Measurements from ENCODE around the gene EFS. TPM values are rescaled to one million over a fixed set of nuclear protein-coding genes. Genes with fewer than 3 reads are reported as not detected.
"Not testable (repeated sequence)": the region's sequence is repeated elsewhere in the genome, so short reads cannot be mapped to it uniquely, and the experiment has no call there.

Gene EFS
- total RNA-seq, 4 donors from 2014 or later = 10.1 to 21.4 (median 12.8) TPM

GRCh38 chr14:23386999-23387398 is 22.0 kb upstream of the EFS start:
- Histone ChIP-seq H3K4me1 (no peaks in the 10 kb centered on the region), H3K27ac (replicated peaks in 1 of 4) (no peak overlapping the region), H3K27me3 (no peaks in the 10 kb centered on the region), H3K36me3 (peaks cover 0 to 96% (median 0%) of the 10 kb centered on the region in 4 donors), H3K9me3 (no peaks in the 10 kb centered on the region), H3K4me3 (no peak overlapping the region)
- intact Hi-C loops (cut with DNase I) = no loop called here
- 88% methylated on average over 1 of the region's 1 CpG for WGBS
- no peak for DNase-seq (ENCODE audit: extremely low spot score)
- no peak for TF ChIP-seq POLR2A (IDR thresholded peaks at IDR 0.05; ENCODE audit: low read depth)
- no peak for TF ChIP-seq EP300 (IDR thresholded peaks at IDR 0.05)
- TF ChIP-seq, protein P1, sequence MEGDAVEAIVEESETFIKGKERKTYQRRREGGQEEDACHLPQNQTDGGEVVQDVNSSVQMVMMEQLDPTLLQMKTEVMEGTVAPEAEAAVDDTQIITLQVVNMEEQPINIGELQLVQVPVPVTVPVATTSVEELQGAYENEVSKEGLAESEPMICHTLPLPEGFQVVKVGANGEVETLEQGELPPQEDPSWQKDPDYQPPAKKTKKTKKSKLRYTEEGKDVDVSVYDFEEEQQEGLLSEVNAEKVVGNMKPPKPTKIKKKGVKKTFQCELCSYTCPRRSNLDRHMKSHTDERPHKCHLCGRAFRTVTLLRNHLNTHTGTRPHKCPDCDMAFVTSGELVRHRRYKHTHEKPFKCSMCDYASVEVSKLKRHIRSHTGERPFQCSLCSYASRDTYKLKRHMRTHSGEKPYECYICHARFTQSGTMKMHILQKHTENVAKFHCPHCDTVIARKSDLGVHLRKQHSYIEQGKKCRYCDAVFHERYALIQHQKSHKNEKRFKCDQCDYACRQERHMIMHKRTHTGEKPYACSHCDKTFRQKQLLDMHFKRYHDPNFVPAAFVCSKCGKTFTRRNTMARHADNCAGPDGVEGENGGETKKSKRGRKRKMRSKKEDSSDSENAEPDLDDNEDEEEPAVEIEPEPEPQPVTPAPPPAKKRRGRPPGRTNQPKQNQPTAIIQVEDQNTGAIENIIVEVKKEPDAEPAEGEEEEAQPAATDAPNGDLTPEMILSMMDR (IDR thresholded peaks at IDR 0.05) = no peak
- no peak for TF ChIP-seq POLR2AphosphoS5 (IDR thresholded peaks at IDR 0.05)

DNA sequence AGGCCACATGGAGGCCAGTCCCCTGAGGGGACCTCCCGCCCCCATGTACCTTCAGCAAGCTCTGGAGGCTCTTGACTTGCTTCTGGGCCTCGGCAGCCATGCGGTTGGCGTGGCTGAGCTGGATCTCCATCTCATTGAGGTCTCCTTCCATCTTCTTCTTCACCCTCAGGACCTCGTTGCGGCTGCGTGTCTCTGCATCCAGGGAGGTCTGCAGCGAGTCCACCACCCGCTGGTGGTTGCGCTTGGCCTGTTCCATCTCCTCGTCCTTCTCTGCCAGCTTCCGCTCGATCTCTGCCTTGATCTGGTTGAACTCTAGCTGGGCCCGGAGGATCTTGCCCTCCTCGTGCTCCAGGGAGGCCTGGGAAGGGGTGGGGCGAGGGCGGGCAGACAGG is 21.3 kb upstream of the EFS start:
- H3K9me3 ChIP-seq; H3K27ac ChIP-seq (replicated peaks in 1 of 4); H3K27me3 ChIP-seq; DNase-seq (ENCODE audit: extremely low spot score); H3K4me1 ChIP-seq; H3K4me3 ChIP-seq; intact Hi-C loops (cut with DNase I): not testable (repeated sequence)
- peaks cover 0 to 96% (median 0%) of the 10 kb centered on the region in 4 donors for H3K36me3 ChIP-seq
- 87% methylated on average over 16 of the region's 17 CpGs for WGBS

- Histone ChIP-seq H3K4me3 (no peak overlapping the region), H3K4me1 (peaks cover 0 to 2% (median 0%) of the 10 kb centered on the region in 4 donors), H3K27ac (replicated peaks in 1 of 4) (no peak overlapping the region), H3K27me3 (no peaks in the 10 kb centered on the region), H3K9me3 (no peaks in the 10 kb centered on the region), H3K36me3 (peaks cover 0 to 96% (median 0%) of the 10 kb centered on the region in 4 donors)
- DNase-seq (ENCODE audit: extremely low spot score) = no peak
- WGBS = 89% methylated on average over 18 of the region's 18 CpGs
- no peak for TF ChIP-seq POLR2AphosphoS5 (IDR thresholded peaks at IDR 0.05)
- TF ChIP-seq EP300 (IDR thresholded peaks at IDR 0.05) = no peak
- no peak for TF ChIP-seq POLR2A (IDR thresholded peaks at IDR 0.05; ENCODE audit: low read depth)
- TF ChIP-seq, protein P1 (IDR thresholded peaks at IDR 0.05) = no peak
- intact Hi-C loops (cut with DNase I) = no loop called here
These were observed 20.8 kb upstream of the EFS start for GRCh38 chr14:23385642-23386265.

GRCh38 chr14:23385244-23385641 is 20.3 kb upstream of the EFS start:
- Histone ChIP-seq H3K9me3 (no peaks in the 10 kb centered on the region), H3K36me3 (peaks cover 0 to 95% (median 0%) of the 10 kb centered on the region in 4 donors), H3K4me3 (no peak overlapping the region), H3K27me3 (no peaks in the 10 kb centered on the region), H3K4me1 (peaks cover 0 to 7% (median 3%) of the 10 kb centered on the region in 4 donors), H3K27ac (replicated peaks in 1 of 4) (no peak overlapping the region)
- TF ChIP-seq POLR2AphosphoS5 (IDR thresholded peaks at IDR 0.05) (no peak), POLR2A (IDR thresholded peaks at IDR 0.05; ENCODE audit: low read depth) (no peak), EP300 (IDR thresholded peaks at IDR 0.05) (no peak)
- TF ChIP-seq, protein P1 (IDR thresholded peaks at IDR 0.05) = no peak
- 71% methylated on average over 2 of the region's 2 CpGs for WGBS
- no peak for DNase-seq (ENCODE audit: extremely low spot score)
- intact Hi-C loops (cut with DNase I) = no loop called here

GRCh38 chr14:23384364-23385080 is 19.6 kb upstream of the EFS start:
- no peak overlapping the region for H3K27ac ChIP-seq (replicated peaks in 1 of 4)
- H3K9me3 ChIP-seq = no peaks in the 10 kb centered on the region
- TF ChIP-seq, protein P1 (IDR thresholded peaks at IDR 0.05) = no peak
- no peak for TF ChIP-seq EP300 (IDR thresholded peaks at IDR 0.05)
- TF ChIP-seq POLR2AphosphoS5 (IDR thresholded peaks at IDR 0.05) = no peak
- no peak for TF ChIP-seq POLR2A (IDR thresholded peaks at IDR 0.05; ENCODE audit: low read depth)
- intact Hi-C loops (cut with DNase I) = no loop called here
- H3K36me3 ChIP-seq = peaks cover 0 to 92% (median 0%) of the 10 kb centered on the region in 4 donors
- no peak overlapping the region for H3K4me3 ChIP-seq
- WGBS = 86% methylated on average over 27 of the region's 29 CpGs
- peaks cover 0 to 14% (median 8%) of the 10 kb centered on the region in 4 donors for H3K4me1 ChIP-seq
- H3K27me3 ChIP-seq = peaks cover 0 to 3% (median 0%) of the 10 kb centered on the region in 4 donors
- DNase-seq (ENCODE audit: extremely low spot score) = no peak
